HL-60/S4 (cell line): ENCODE results near the gene CBFA2T3.

Experiments
- in situ Hi-C: fragments of 300-500 bp; cut with MboI; formaldehyde crosslinking; loops from 2 replicates; pipeline ENCODE4 v1.14.3; 2022; ENCODE audit warnings: low sequenced_read_pairs

Gene CBFA2T3

GRCh38 chr16:88846088-88846487, 130.9 kb downstream of the CBFA2T3 start:
- in situ Hi-C loops = no loop called here

- in situ Hi-C loops = no loop called here
These were observed 132.5 kb downstream of the CBFA2T3 start for GRCh38 chr16:88844419-88845036.

GRCh38 chr16:88843256-88843655, 133.8 kb downstream of the CBFA2T3 start:
- in situ Hi-C loops = no loop called here

GRCh38 chr16:88842806-88843205, 134.2 kb downstream of the CBFA2T3 start:
- in situ Hi-C loops = no loop called here

- in situ Hi-C loops = no loop called here
These were observed 134.7 kb downstream of the CBFA2T3 start for GRCh38 chr16:88842308-88842756.

GRCh38 chr16:88841521-88842307, 135.3 kb downstream of the CBFA2T3 start:
- in situ Hi-C loops = no loop called here

GRCh38 chr16:88840600-88841215, 136.3 kb downstream of the CBFA2T3 start:
- in situ Hi-C loops = no loop called here

GRCh38 chr16:88839745-88840599, 137.0 kb downstream of the CBFA2T3 start:
- in situ Hi-C loops = no loop called here

- in situ Hi-C loops = no loop called here
These were observed 137.9 kb downstream of the CBFA2T3 start for GRCh38 chr16:88839026-88839529.

- in situ Hi-C loops = no loop called here
These were observed 138.4 kb downstream of the CBFA2T3 start for GRCh38 chr16:88838566-88838965.

- in situ Hi-C loops = no loop called here
These were observed 139.2 kb downstream of the CBFA2T3 start for GRCh38 chr16:88837806-88838205.

- in situ Hi-C loops = no loop called here
These were observed 140.2 kb downstream of the CBFA2T3 start for GRCh38 chr16:88836791-88837190.

GRCh38 chr16:88835818-88836217, 141.2 kb downstream of the CBFA2T3 start:
- in situ Hi-C loops = no loop called here

- in situ Hi-C loops = no loop called here
These were observed 141.6 kb downstream of the CBFA2T3 start for GRCh38 chr16:88835383-88835782.

- in situ Hi-C loops = no loop called here
These were observed 142.3 kb downstream of the CBFA2T3 start for GRCh38 chr16:88834670-88835069.

GRCh38 chr16:88833086-88833485, 143.9 kb downstream of the CBFA2T3 start:
- in situ Hi-C loops = no loop called here

- in situ Hi-C loops = no loop called here
These were observed 145.2 kb downstream of the CBFA2T3 start for GRCh38 chr16:88831838-88832237.

GRCh38 chr16:88830783-88831182, 146.2 kb downstream of the CBFA2T3 start:
- in situ Hi-C loops = no loop called here

GRCh38 chr16:88830258-88830657, 146.7 kb downstream of the CBFA2T3 start:
- in situ Hi-C loops = no loop called here

- in situ Hi-C loops = no loop called here
These were observed 148.3 kb downstream of the CBFA2T3 start for GRCh38 chr16:88828711-88829110.

- in situ Hi-C loops = no loop called here
These were observed 149.3 kb downstream of the CBFA2T3 start for GRCh38 chr16:88827727-88828126.
